H9 (cell line): Measurements from ENCODE around the gene MRPS27. TPM values are rescaled to one million over a fixed set of nuclear protein-coding genes. Genes with fewer than 3 reads are reported as not detected.

Experiments used
- DNase-seq: peaks from one replicate; pipeline ENCODE4 v3.0.0-alpha.2; 2017
- H2AFZ ChIP-seq: one replicate; pipeline ENCODE4 v1.6.1; 2013; ENCODE audit warnings: mild to moderate bottlenecking, low read length, control low read depth, moderate library complexity
- H2AK5ac ChIP-seq: 2 replicates; pipeline ENCODE4 v1.6.1; 2013; ENCODE audit warnings: low read length, control low read depth, mixed read lengths; ENCODE audit not compliant: insufficient read length
- H2BK120ac ChIP-seq: one replicate; pipeline ENCODE4 v1.6.1; 2013; ENCODE audit warnings: low read depth, mild to moderate bottlenecking, low read length, control low read depth, inconsistent platforms; ENCODE audit not compliant: poor library complexity, severe bottlenecking
- H2BK12ac ChIP-seq: 2 replicates; pipeline ENCODE4 v1.6.1; 2013; ENCODE audit warnings: low read length, control low read depth, mixed read lengths, low read depth; ENCODE audit not compliant: insufficient read length
- H2BK15ac ChIP-seq: 2 replicates; pipeline ENCODE4 v1.6.1; 2013; ENCODE audit warnings: low read depth, low read length, control low read depth
- H2BK20ac ChIP-seq: one replicate; pipeline ENCODE4 v1.6.1; 2013; ENCODE audit warnings: low read depth, mild to moderate bottlenecking, low read length, control low read depth, inconsistent platforms; ENCODE audit not compliant: poor library complexity, severe bottlenecking
- H2BK5ac ChIP-seq: 2 replicates; pipeline ENCODE4 v1.6.1; 2013; ENCODE audit warnings: low read length, control low read depth, mixed read lengths; ENCODE audit not compliant: insufficient read length
- H3K14ac ChIP-seq: 2 replicates; pipeline ENCODE4 v1.6.1; 2013; ENCODE audit warnings: low read length, control low read depth; ENCODE audit not compliant: insufficient read depth
- H3K18ac ChIP-seq: 2 replicates; pipeline ENCODE4 v1.6.1; 2013; ENCODE audit warnings: low read depth, mild to moderate bottlenecking, mixed read lengths, low read length, control low read depth; ENCODE audit not compliant: insufficient read length
- H3K23ac ChIP-seq: 2 replicates; pipeline ENCODE4 v1.6.1; 2013; ENCODE audit warnings: low read length, control low read depth, mixed read lengths, low read depth; ENCODE audit not compliant: insufficient read length
- H3K23me2 ChIP-seq: 2 replicates; pipeline ENCODE4 v1.6.1; 2013; ENCODE audit warnings: low read depth, mild to moderate bottlenecking, mixed read lengths, low read length, control low read depth; ENCODE audit not compliant: insufficient read length, poor library complexity, severe bottlenecking
- H3K27ac ChIP-seq: 2 replicates; pipeline ENCODE4 v1.5.1; 2013; ENCODE audit warnings: low read length, control low read depth, mixed read lengths, low read depth; ENCODE audit not compliant: insufficient read length
- H3K27me3 ChIP-seq: 2 replicates; pipeline ENCODE4 v1.6.1; 2013; ENCODE audit warnings: low read length, control low read depth, inconsistent platforms; ENCODE audit not compliant: insufficient read depth
- H3K4ac ChIP-seq: 2 replicates; pipeline ENCODE4 v1.6.1; 2013; ENCODE audit warnings: low read depth, mild to moderate bottlenecking, control low read depth, inconsistent platforms, low read length, moderate library complexity
- H3K4me1 ChIP-seq: 2 replicates; pipeline ENCODE4 v1.6.1; 2013; ENCODE audit warnings: low read length, control low read depth, inconsistent platforms; ENCODE audit not compliant: insufficient read depth
- H3K4me2 ChIP-seq: 2 replicates; pipeline ENCODE4 v1.6.1; 2013; ENCODE audit warnings: low read length, control low read depth, mixed read lengths; ENCODE audit not compliant: insufficient read length, insufficient read depth
- H3K56ac ChIP-seq: 2 replicates; pipeline ENCODE4 v1.6.1; 2013; ENCODE audit warnings: low read depth, mild to moderate bottlenecking, mixed read lengths, low read length, control low read depth; ENCODE audit not compliant: insufficient read length
- H3K79me1 ChIP-seq: 2 replicates; pipeline ENCODE4 v1.6.1; 2013; ENCODE audit warnings: low read depth, mild to moderate bottlenecking, moderate library complexity, low read length, control low read depth, inconsistent platforms; ENCODE audit not compliant: insufficient read depth, poor library complexity, severe bottlenecking
- H3K79me2 ChIP-seq: 2 replicates; pipeline ENCODE4 v1.6.1; 2013; ENCODE audit warnings: low read length, control low read depth, inconsistent platforms; ENCODE audit not compliant: insufficient read depth
- H3K9ac ChIP-seq: 2 replicates; pipeline ENCODE4 v1.6.1; 2013; ENCODE audit warnings: low read length, control low read depth, mixed read lengths; ENCODE audit not compliant: insufficient read length; ENCODE audit errors: extremely low read depth
- H3K9me3 ChIP-seq: one replicate; pipeline ENCODE4 v1.6.1; 2013; ENCODE audit warnings: low read depth, low read length, inconsistent platforms; ENCODE audit not compliant: control insufficient read depth
- H3T11ph ChIP-seq: one replicate; pipeline ENCODE4 v1.6.1; 2013; ENCODE audit warnings: mild to moderate bottlenecking, low read length, control low read depth, inconsistent platforms
- H4K20me1 ChIP-seq: one replicate; pipeline ENCODE4 v1.6.1; 2013; ENCODE audit not compliant: control insufficient read depth, insufficient read length, insufficient read depth
- H4K5ac ChIP-seq: 2 replicates; pipeline ENCODE4 v1.6.1; 2013; ENCODE audit warnings: low read depth, mild to moderate bottlenecking, mixed read lengths, low read length, control low read depth; ENCODE audit not compliant: insufficient read length
- H4K8ac ChIP-seq: replicated peaks from 2 replicates; pipeline ENCODE4 v1.6.1; 2013; ENCODE audit warnings: low read length, control low read depth, mixed read lengths, low read depth; ENCODE audit not compliant: insufficient read length
- H4K91ac ChIP-seq: 2 replicates; pipeline ENCODE4 v1.6.1; 2013; ENCODE audit warnings: low read depth, mild to moderate bottlenecking, moderate library complexity, mixed read lengths, low read length, control low read depth; ENCODE audit not compliant: insufficient read length
- H3K27ac Mint-ChIP-seq, 3 experiments: 2 replicates in 2 of 3; 3 replicates in 1 of 3; pipeline ENCODE4 v1.8.0; 2020 to 2021; ENCODE audit warnings: mixed read lengths in 3 of 3, mild to moderate bottlenecking in 1 of 3, moderate library complexity in 1 of 3
- H3K27me3 Mint-ChIP-seq: 2 replicates; pipeline ENCODE4 v1.8.0; 2021; ENCODE audit warnings: low read depth, mild to moderate bottlenecking, moderate library complexity, mixed read lengths
- H3K36me3 Mint-ChIP-seq, 3 experiments: 2 replicates in 2 of 3; 3 replicates in 1 of 3; pipeline ENCODE4 v1.8.0; 2020 to 2021; ENCODE audit warnings: low read depth in 3 of 3, mixed read lengths in 3 of 3; ENCODE audit not compliant: insufficient read depth in 1 of 3
- H3K4me1 Mint-ChIP-seq, 2 experiments: 2 replicates each; pipeline ENCODE4 v1.8.0; 2020; ENCODE audit warnings: mixed read lengths in 2 of 2
- H3K4me3 Mint-ChIP-seq, 2 experiments: 2 replicates in 1 of 2; 3 replicates in 1 of 2; pipeline ENCODE4 v1.8.0; 2020 to 2021; ENCODE audit warnings: mild to moderate bottlenecking in 2 of 2, mixed read lengths in 2 of 2, moderate library complexity in 1 of 2
- H3K9me3 Mint-ChIP-seq, 2 experiments: 2 replicates in 1 of 2; 3 replicates in 1 of 2; pipeline ENCODE4 v1.8.0; 2020; ENCODE audit warnings: mild to moderate bottlenecking in 2 of 2, mixed read lengths in 2 of 2, moderate library complexity in 1 of 2
- CTCF ChIP-seq: fragments of 200-600 bp; sonication (generic); conservative IDR thresholded peaks from 3 replicates; pipeline ENCODE4 v1.8.0; 2021; ENCODE audit warnings: antibody characterized with exemption, mild to moderate bottlenecking
- WGBS: extraction: QIAGEN DNeasy Blood & Tissue Kit; methylation state at CpG from one replicate; pipeline ENCODE4 v1.1.7; 2013; ENCODE audit warnings: missing lambda C conversion rate, low lambda C conversion rate, mixed read lengths; ENCODE audit not compliant: insufficient read length; ENCODE audit errors: extremely low coverage; 5-methylcytosine and 5-hydroxymethylcytosine counted together
- total RNA-seq: library from RNA; stranded (reverse); gene quantifications from 2 replicates; pipeline ENCODE4 v1.2.1, GENCODE V29; 2021

Gene MRPS27
- total RNA-seq, 1 experiment from 2014 or later = 83.3 TPM

GRCh38 chr5:72291601-72292000 lies 28.4 kb downstream of the MRPS27 start:
- Histone ChIP-seq H3K27me3 (no peaks in the 10 kb centered on the region), H3K4me2 (no peak overlapping the region), H3T11ph (no peak overlapping the region), H3K23me2 (no peaks in the 10 kb centered on the region), H3K14ac (no peak overlapping the region), H3K27ac (no peak overlapping the region), H3K56ac (no peak overlapping the region), H2AFZ (no peak overlapping the region), H4K91ac (no peak overlapping the region), H3K79me2 (no peaks in the 10 kb centered on the region), H4K8ac (no peak overlapping the region), H2AK5ac (no peak overlapping the region), H3K4ac (no peak overlapping the region), H2BK5ac (no peak overlapping the region), H4K20me1 (no peaks in the 10 kb centered on the region), H3K79me1 (no peaks in the 10 kb centered on the region), H3K4me1 (0 out of 2 replicates have a peak, but pooled peaks cover 3% of the 10 kb centered on the region), H3K9me3 (no peaks in the 10 kb centered on the region), H2BK120ac (no peak overlapping the region), H3K23ac (no peak overlapping the region), H4K5ac (no peak overlapping the region), H2BK12ac (no peak overlapping the region), H2BK20ac (no peak overlapping the region), H3K9ac (no peak overlapping the region), H3K18ac (no peak overlapping the region), H2BK15ac (no peak overlapping the region)
- no peak for DNase-seq
- no CpG with 5 or more reads among the region's 3 CpGs for WGBS
- peaks cover 12% of the 10 kb centered on the region in 2 experiments for H3K4me1 Mint-ChIP-seq
- TF ChIP-seq CTCF = no peak
- H3K36me3 Mint-ChIP-seq = peaks cover 12 to 52% (median 47%) of the 10 kb centered on the region in 3 experiments
- no peak overlapping the region for H3K4me3 Mint-ChIP-seq
- H3K27ac Mint-ChIP-seq = no peak overlapping the region
- no peaks in the 10 kb centered on the region for H3K27me3 Mint-ChIP-seq
- no peaks in the 10 kb centered on the region for H3K9me3 Mint-ChIP-seq
